NCI-H2227 (cell line): Measurements from ENCODE around the gene FGF8.

Experiments
- DNase-seq: peaks from one replicate; lab custom pipeline; 2025; ENCODE audit not compliant: unreplicated experiment; lab: John Stamatoyannopoulos, UW

The FGF8 gene

DNA sequence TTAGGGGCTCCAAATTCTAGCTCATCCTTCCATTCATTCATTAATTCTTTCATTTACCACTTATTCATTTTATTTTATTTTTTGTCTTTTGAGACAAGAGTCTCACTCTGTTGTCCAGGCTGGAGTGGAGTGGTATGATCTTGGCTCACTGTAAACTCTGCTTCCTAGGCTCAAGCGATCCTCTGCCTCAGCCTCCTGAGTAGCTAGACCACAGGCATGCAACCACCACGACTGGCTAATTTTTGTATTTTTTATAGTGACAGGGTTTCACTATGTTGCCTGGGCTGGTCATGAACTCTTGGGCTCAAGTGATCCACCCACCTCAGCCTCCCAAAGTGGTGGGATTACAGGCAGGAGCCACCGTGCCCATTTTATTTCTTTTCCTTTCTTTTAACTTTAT, 31.6 kb downstream of the FGF8 start:
- no peak for DNase-seq

DNA sequence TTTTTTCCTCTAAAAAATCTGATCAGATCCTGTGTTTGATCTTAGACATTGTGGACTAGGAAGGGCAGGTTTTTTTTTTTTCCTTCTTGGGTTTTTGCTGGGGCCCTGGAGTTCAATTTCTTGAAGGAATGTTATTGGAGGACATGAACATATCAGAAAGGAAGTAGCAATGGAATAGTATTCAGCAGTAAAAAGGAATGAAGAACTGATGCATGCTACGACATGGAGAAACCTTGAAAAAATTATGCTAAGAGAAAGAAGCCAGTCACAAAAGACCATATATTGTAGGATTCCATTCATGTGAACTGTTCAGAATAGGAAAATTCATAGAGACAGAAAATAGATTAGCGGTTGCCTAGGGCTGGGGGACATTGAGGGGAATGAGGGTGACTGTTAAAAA, 34.0 kb downstream of the FGF8 start:
- no peak for DNase-seq

DNA sequence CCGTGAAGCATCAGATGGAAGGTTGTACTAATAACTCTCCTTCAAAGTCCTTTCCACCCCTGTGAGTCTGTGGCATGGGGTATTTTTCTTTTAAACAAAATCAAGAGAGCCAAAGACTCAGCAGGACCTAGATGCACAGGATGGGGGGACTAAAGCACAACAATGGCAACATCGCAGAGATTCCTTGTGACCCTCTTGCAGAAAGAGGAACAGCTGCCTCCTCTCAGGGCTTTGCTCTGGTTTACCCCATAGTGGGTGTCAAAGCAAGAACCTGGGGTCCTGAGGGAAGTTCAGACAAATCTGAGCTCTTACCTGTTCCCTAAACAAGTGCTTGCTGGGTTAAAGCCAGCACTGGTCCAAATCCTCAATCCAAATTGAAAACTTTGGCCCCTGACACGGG, 39.2 kb downstream of the FGF8 start:
- DNase-seq, result no peak

DNA sequence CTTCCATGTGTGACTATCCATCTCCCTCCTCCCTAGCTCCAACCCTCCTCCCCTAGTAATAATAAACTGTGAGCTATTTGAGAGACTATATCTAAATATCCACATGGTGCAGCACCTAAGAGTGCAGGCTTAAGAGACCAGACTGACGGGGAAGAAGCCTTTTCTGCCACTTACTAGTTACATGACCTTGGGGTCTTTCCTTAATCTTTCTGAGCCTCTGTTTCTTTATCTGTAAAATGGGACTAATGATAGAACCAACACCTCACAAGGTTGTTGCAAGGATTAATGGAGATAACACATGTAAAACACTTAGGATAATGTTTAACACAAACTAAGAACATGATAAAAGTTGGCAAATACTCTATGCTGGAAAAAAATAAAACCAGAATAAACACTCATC, 43.8 kb downstream of the FGF8 start:
- no peak for DNase-seq

DNA sequence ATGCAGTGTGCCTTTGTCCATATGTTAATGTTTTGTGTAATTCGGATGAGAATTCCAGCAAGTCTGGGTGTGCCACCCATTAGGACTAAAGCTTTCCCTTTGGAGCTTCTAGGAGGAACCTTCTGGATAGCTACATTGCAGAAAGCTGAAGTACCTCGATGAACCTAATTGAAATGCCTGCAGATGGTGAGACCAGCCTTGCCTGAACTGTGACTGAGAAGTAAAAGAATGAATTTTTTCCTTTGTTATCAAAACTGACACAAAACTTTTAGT, 49.9 kb downstream of the FGF8 start:
- no peak for DNase-seq

DNA sequence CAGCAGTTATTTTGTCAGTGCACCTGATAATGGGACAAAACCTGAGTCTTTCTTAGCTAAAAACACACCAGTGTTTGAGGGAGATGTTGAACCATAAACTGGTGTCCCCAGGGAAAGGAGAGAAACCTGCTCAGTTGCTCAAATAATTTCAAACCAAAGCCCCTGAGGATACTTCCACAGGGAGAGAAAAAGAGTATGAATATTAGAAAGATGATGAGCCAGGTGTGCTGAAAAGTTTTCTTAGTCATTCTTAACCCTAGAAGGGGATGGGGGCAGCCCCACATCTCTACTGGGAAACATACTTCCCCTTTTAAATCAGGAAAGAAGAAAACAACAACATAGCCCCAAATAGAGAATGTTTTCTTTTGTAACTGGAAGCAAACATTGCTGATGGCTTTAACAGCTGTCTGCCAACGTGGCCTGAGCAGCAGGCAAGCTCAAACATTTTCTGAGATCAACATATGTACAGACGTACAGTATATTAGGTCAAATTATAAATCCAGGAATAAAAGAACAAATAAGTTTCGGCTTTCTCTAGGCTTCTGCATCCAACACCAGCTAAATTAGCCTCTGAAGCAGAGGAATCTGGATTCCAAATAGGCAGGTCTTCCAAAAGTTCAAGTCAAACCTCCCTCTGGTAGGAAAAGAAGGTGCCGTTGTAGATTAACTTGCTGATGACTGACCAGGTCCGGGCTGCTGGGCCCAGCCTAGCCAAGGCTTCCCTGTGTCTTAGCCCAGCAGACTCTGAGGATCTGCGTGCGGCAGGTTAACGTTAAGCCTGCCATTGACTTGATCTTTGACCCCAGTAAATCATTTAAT, 50.4 kb downstream of the FGF8 start:
- DNase-seq, result no peak

DNA sequence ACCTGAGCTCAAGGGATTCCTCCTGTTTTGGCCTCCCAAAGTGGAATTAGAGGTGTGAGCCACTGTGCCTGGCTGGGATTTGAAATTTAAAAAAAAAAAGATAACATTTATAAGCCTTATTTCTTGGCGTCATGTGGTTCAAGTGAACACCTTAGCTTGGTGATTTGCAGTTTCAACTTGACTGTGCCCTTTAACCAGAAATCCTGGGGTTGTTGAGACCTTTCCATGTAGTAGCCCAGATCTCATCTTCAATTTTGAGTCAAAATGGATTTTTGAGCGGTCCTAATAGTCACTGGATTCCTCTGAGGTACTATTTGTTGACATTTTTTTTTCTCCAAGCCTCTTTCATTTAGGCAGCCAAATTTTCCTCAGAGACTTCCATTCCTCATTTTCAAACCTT, 51.5 kb downstream of the FGF8 start:
- DNase-seq, result no peak

DNA sequence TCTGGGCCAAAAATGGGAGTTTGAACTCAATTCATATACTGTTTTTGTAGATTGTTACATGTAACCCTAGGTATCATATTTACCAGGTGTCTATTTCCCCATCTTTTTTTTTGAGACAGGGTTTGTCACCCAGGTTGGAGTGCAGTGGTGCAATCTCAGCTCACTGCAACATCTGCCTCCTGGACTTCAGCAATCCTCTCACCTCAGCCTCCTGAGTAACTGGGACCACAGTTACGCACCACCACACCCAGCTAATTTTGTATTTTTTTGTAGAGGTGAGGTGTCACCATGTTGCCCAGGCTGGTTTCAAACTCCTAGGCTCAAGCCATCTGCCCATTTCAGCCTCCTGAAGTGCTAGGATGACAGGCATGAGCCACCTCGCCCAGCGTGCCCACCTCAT, 52.7 kb downstream of the FGF8 start:
- no peak for DNase-seq

DNA sequence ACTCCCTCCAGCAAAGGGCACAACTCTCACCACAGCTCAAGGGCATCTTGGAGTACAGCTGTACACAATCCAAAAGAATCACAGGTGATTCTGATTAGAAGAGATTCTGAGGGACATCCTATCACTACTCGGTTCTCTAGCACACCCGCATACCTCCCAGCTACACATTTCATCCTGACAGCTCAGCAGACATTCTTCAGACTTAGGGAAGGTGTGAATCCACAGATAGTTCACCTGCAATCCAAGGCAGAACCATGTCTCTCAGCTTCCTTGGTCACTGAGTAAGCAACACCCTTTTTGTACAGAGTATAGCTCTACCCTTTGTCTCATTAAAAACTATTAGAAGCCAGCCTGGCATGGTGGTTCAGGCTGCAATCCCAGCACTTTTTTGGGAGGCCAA, 54.1 kb downstream of the FGF8 start:
- DNase-seq, result no peak

DNA sequence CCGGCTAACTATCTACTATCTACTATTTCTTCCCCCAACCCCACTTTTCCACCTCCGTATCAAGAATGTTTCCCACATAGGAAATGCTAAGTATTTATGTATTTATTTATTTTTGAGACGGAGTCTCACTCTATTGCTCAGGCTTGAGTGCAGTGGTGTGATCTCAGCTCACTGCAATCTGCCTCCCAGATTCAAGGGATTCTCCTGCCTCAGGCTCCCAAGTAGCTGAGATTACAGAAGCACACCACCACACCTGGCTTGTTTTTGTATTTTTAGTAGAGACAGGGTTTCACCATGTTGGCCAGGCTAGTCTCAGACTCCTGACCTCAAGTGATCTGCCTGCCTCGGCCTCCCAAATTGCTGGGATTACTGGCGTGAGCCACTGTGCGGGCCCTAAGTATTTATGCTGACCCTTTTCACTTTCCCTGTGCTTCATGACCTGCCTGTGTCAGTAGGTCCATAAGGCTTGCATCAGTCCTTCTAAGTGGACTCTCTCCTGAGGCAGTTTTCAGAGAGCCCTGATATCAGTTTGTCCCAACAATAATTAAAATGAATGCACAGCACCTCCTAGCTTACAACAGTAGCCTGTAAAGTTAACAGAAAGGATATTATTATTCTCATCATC, 55.2 kb downstream of the FGF8 start:
- DNase-seq, result no peak
